GM23248 (cell line): ENCODE measurements around the gene CYBC1. TPM values are rescaled to one million over a fixed set of nuclear protein-coding genes. Genes with fewer than 3 reads are reported as not detected.
A peak's percentile ranks its signal among the peaks of the same experiment; 100 is the strongest.

ENCODE experiments used
- DNase-seq: peaks from one replicate; pipeline ENCODE4 v3.0.0-alpha.2; 2015
- H2AFZ ChIP-seq: fragments of 200-600 bp; sonication (generic); 2 replicates; pipeline ENCODE4 v1.6.1; 2016; ENCODE audit warnings: antibody characterized with exemption
- H3F3A ChIP-seq: fragments of 200-600 bp; sonication (generic); 2 replicates; pipeline ENCODE4 v1.6.1; 2016; ENCODE audit warnings: mild to moderate bottlenecking, antibody characterized with exemption, mixed run types; ENCODE audit not compliant: insufficient read depth
- H3K27ac ChIP-seq: fragments of 200-600 bp; sonication (generic); 2 replicates; pipeline ENCODE4 v1.5.1; 2016; ENCODE audit warnings: mild to moderate bottlenecking
- H3K27me3 ChIP-seq: fragments of 200-600 bp; sonication (generic); replicated peaks from 2 replicates; pipeline ENCODE4 v1.6.1; 2016; ENCODE audit warnings: mild to moderate bottlenecking; ENCODE audit not compliant: insufficient read depth
- H3K36me3 ChIP-seq: fragments of 200-600 bp; sonication (generic); 2 replicates; pipeline ENCODE4 v1.6.1; 2016; ENCODE audit warnings: low read depth, mild to moderate bottlenecking
- H3K4me1 ChIP-seq: fragments of 200-600 bp; sonication (generic); 2 replicates; pipeline ENCODE4 v1.6.1; 2016; ENCODE audit warnings: mild to moderate bottlenecking; ENCODE audit not compliant: insufficient read depth
- H3K4me2 ChIP-seq: fragments of 200-600 bp; sonication (generic); one replicate; pipeline ENCODE4 v1.6.1; 2016; ENCODE audit warnings: mild to moderate bottlenecking; ENCODE audit not compliant: unreplicated experiment
- H3K4me3 ChIP-seq: fragments of 200-600 bp; sonication (generic); 2 replicates; pipeline ENCODE4 v1.5.1; 2016; ENCODE audit warnings: mild to moderate bottlenecking
- H3K79me2 ChIP-seq: fragments of 200-600 bp; sonication (generic); 2 replicates; pipeline ENCODE4 v1.6.1; 2016; ENCODE audit warnings: mild to moderate bottlenecking; ENCODE audit not compliant: insufficient read depth
- H3K9ac ChIP-seq: fragments of 200-600 bp; sonication (generic); 2 replicates; pipeline ENCODE4 v1.6.1; 2016; ENCODE audit warnings: mild to moderate bottlenecking
- H3K9me2 ChIP-seq: fragments of 200-600 bp; sonication (generic); 2 replicates; pipeline ENCODE4 v1.6.1; 2016; ENCODE audit warnings: mixed run types, mild to moderate bottlenecking, moderate library complexity; ENCODE audit not compliant: insufficient read depth
- H3K9me3 ChIP-seq: fragments of 200-600 bp; sonication (generic); one replicate; pipeline ENCODE4 v1.6.1; 2017; ENCODE audit warnings: low read depth
- H4K20me1 ChIP-seq: fragments of 200-600 bp; sonication (generic); 2 replicates; pipeline ENCODE4 v1.6.0; 2016; ENCODE audit not compliant: insufficient read depth
- EZH2 ChIP-seq: fragments of 200-600 bp; sonication (generic); IDR thresholded peaks from 2 replicates; pipeline ENCODE4 v1.6.1; 2018; ENCODE audit warnings: antibody characterized with exemption, mild to moderate bottlenecking; ENCODE audit not compliant: insufficient read depth, poor library complexity, severe bottlenecking
- EZH2phosphoT487 ChIP-seq: fragments of 200-600 bp; sonication (generic); IDR thresholded peaks from 2 replicates; pipeline ENCODE4 v1.6.1; 2018; ENCODE audit warnings: antibody characterized with exemption, moderate library complexity, mild to moderate bottlenecking, low read depth; ENCODE audit not compliant: insufficient read depth
- WGBS, 2 experiments: methylation state at CpG; one replicate each; pipeline ENCODE4 v1.1.6; 2015 to 2017; ENCODE audit warnings: low lambda C conversion rate in 2 of 2, low coverage in 1 of 2; ENCODE audit errors: missing lambda C conversion rate in 2 of 2; 5-methylcytosine and 5-hydroxymethylcytosine counted together
- in situ Hi-C: fragments of 300-500 bp; cut with MboI; formaldehyde crosslinking; loops from 2 replicates; pipeline ENCODE4 v1.15.0; 2020
- polyA plus RNA-seq: library from polyadenylated mRNA; unstranded; fragments of >200 nt; fragmentation: Nextera tagmentation; extraction: Ambion mirVana; gene quantifications from 2 replicates; pipeline ENCODE4 v1.2.1, GENCODE V29; 2016
- total RNA-seq: library from RNA; depleted of rRNA; stranded (reverse); fragments of >200 nt; shearing (Covaris generic); gene quantifications from 2 replicates; pipeline ENCODE4 v1.2.3, GENCODE V29; 2014

Gene CYBC1
- total and polyA plus RNA-seq, 2 experiments from 2014 or later: 58.3 to 66.5 TPM

- H2AFZ ChIP-seq: no peak overlapping the region
- in situ Hi-C loops: no loop called here
- peaks cover 18% of the 10 kb centered on the region for H3K79me2 ChIP-seq
- H3K4me3 ChIP-seq: no peak overlapping the region
- H4K20me1 ChIP-seq: no peaks in the 10 kb centered on the region
- no peak overlapping the region for H3K27ac ChIP-seq
- H3K9me3 ChIP-seq: no peaks in the 10 kb centered on the region
- TF ChIP-seq EZH2phosphoT487 (no peak), EZH2 (no peak)
- no peaks in the 10 kb centered on the region for H3K27me3 ChIP-seq
- H3K36me3 ChIP-seq: no peaks in the 10 kb centered on the region
- 99 to 100% methylated on average over 3 of the region's 3 CpGs for WGBS, 2 experiments
- no peak for DNase-seq
- H3K9me2 ChIP-seq: no peaks in the 10 kb centered on the region
- H3F3A ChIP-seq: no peaks in the 10 kb centered on the region
- H3K9ac ChIP-seq: no peak overlapping the region
- H3K4me1 ChIP-seq: peaks cover 13% of the 10 kb centered on the region; the same call in 1 of the 2 replicates
- H3K4me2 ChIP-seq: no peak overlapping the region
Observed at GRCh38 chr17:82452162-82452561, 1.6 kb upstream of the CYBC1 start.

- Histone ChIP-seq H3K4me3 (peak overlapping the region; percentile 91), H2AFZ (peak overlapping the region; percentile 85), H3K27me3 (no peaks in the 10 kb centered on the region), H3K9ac (peak overlapping the region; percentile 89), H3K4me2 (peak overlapping the region; percentile 96), H3F3A (no peaks in the 10 kb centered on the region), H3K9me2 (no peaks in the 10 kb centered on the region), H4K20me1 (no peaks in the 10 kb centered on the region), H3K79me2 (peaks cover 18% of the 10 kb centered on the region), H3K9me3 (no peaks in the 10 kb centered on the region), H3K4me1 (peaks cover 13% of the 10 kb centered on the region; the same call in 1 of the 2 replicates), H3K27ac (peak overlapping the region; percentile 54), H3K36me3 (no peaks in the 10 kb centered on the region)
- WGBS, 2 experiments: 38 to 39% methylated on average over 18 of the region's 18 CpGs
- in situ Hi-C loops: no loop called here
- TF ChIP-seq EZH2 (no peak), EZH2phosphoT487 (no peak)
- DNase-seq: peak; percentile 35
Observed at GRCh38 chr17:82449883-82450356, 632 bp downstream of the CYBC1 start.

- H3K4me3 ChIP-seq: peak overlapping the region; percentile 91
- DNase-seq: no peak
- in situ Hi-C loops: no loop called here
- no peaks in the 10 kb centered on the region for H3K9me2 ChIP-seq
- H3K27ac ChIP-seq: no peak overlapping the region
- peaks cover 13% of the 10 kb centered on the region; the same call in 1 of the 2 replicates for H3K4me1 ChIP-seq
- H3K36me3 ChIP-seq: no peaks in the 10 kb centered on the region
- peaks cover 18% of the 10 kb centered on the region for H3K79me2 ChIP-seq
- H3K9ac ChIP-seq: peak overlapping the region; percentile 89; the same call in 1 of the 2 replicates
- TF ChIP-seq EZH2 (no peak), EZH2phosphoT487 (no peak)
- no peak overlapping the region for H2AFZ ChIP-seq
- WGBS, 2 experiments: 86 to 87% methylated on average over 30 of the region's 30 CpGs
- peak overlapping the region; percentile 96 for H3K4me2 ChIP-seq
- H3K27me3 ChIP-seq: no peaks in the 10 kb centered on the region
- no peaks in the 10 kb centered on the region for H4K20me1 ChIP-seq
- H3K9me3 ChIP-seq: no peaks in the 10 kb centered on the region
- H3F3A ChIP-seq: no peaks in the 10 kb centered on the region
Observed at GRCh38 chr17:82449131-82449882, 1.2 kb downstream of the CYBC1 start.

GRCh38 chr17:82447876-82448275 is 2.7 kb downstream of the CYBC1 start:
- Histone ChIP-seq H3K9ac (no peak overlapping the region), H2AFZ (no peak overlapping the region), H3K79me2 (peaks cover 18% of the 10 kb centered on the region), H3K4me2 (no peak overlapping the region), H3K9me2 (no peaks in the 10 kb centered on the region), H3K4me3 (no peak overlapping the region), H3F3A (no peaks in the 10 kb centered on the region), H3K9me3 (no peaks in the 10 kb centered on the region), H4K20me1 (no peaks in the 10 kb centered on the region), H3K36me3 (no peaks in the 10 kb centered on the region), H3K27ac (no peak overlapping the region), H3K27me3 (no peaks in the 10 kb centered on the region), H3K4me1 (peaks cover 13% of the 10 kb centered on the region; the same call in 1 of the 2 replicates)
- TF ChIP-seq EZH2 (no peak), EZH2phosphoT487 (no peak)
- in situ Hi-C loops: no loop called here
- WGBS, 2 experiments: 93 to 95% methylated on average over 11 of the region's 11 CpGs
- no peak for DNase-seq
